SK-N-SH (cell line): ENCODE data around the gene MTCL1. TPM values are rescaled to one million over a fixed set of nuclear protein-coding genes. Genes with fewer than 3 reads are reported as not detected.
A peak's percentile ranks its signal among the peaks of the same experiment; 100 is the strongest.

Source experiments
- CTCF ChIA-PET: fragments of 300-600, 350-600 bp; formaldehyde crosslinking; extraction: SDS; loops from one replicate; lab custom pipeline; 2021; lab: Yijun Ruan, JAX
- POLR2A ChIA-PET: fragments of 350-600 bp; sonication (Branson Sonifier 250); formaldehyde crosslinking; extraction: SDS; loops from one replicate; lab custom pipeline; 2020; ENCODE audit warnings: antibody characterized with exemption, inconsistent platforms; lab: Yijun Ruan, JAX
- DNase-seq: peaks from one replicate; pipeline ENCODE4 v3.0.0; 2012
- H2AFZ ChIP-seq: fragments of 200-600 bp; sonication (generic); 2 replicates; pipeline ENCODE4 v1.8.1; 2016; ENCODE audit warnings: antibody characterized with exemption, mild to moderate bottlenecking, low read depth
- H3F3A ChIP-seq: fragments of 200-600 bp; sonication (generic); replicated peaks from 2 replicates; pipeline ENCODE3; 2016; ENCODE audit warnings: antibody characterized with exemption, mild to moderate bottlenecking; ENCODE audit not compliant: insufficient read depth
- H3K27ac ChIP-seq, 2 experiments: fragments of 200-500 bp in 1 of 2; fragments of 200-600 bp in 1 of 2; sonication (Bioruptor generic) in 1 of 2; sonication (generic), shearing (Covaris generic) in 1 of 2; 2 replicates each; pipeline versions ENCODE4 v1.5.1 to v1.6.1; 2014 to 2016; ENCODE audit warnings: low read depth in 2 of 2, inconsistent platforms in 1 of 2, low read length in 1 of 2, mild to moderate bottlenecking in 1 of 2, mixed read lengths in 1 of 2
- H3K27me3 ChIP-seq: fragments of 200-600 bp; sonication (generic), shearing (Covaris generic); 2 replicates; pipeline ENCODE4 v1.6.1; 2016; ENCODE audit warnings: mixed run types; ENCODE audit not compliant: insufficient read depth
- H3K36me3 ChIP-seq, 2 experiments: fragments of 200-500 bp in 1 of 2; fragments of 200-600 bp in 1 of 2; sonication (Bioruptor generic) in 1 of 2; sonication (generic) in 1 of 2; replicated peaks in 1 of 2; 2 replicates each; pipeline versions ENCODE3 to v1.5.1; 2014 to 2016; ENCODE audit warnings: low read length in 1 of 2, mild to moderate bottlenecking in 1 of 2; ENCODE audit not compliant: insufficient read depth in 2 of 2, control insufficient read depth in 1 of 2
- H3K4me1 ChIP-seq, 2 experiments: fragments of 200-500 bp in 1 of 2; fragments of 200-600 bp in 1 of 2; sonication (Bioruptor generic) in 1 of 2; sonication (generic), shearing (Covaris generic) in 1 of 2; 2 replicates each; pipeline versions ENCODE4 v1.5.1 to v1.6.1; 2014 to 2016; ENCODE audit warnings: low read depth in 1 of 2, low read length in 1 of 2, mixed run types in 1 of 2; ENCODE audit not compliant: insufficient read depth in 2 of 2, control insufficient read depth in 1 of 2
- H3K4me2 ChIP-seq: fragments of 200-600 bp; sonication (generic), shearing (Covaris generic); 2 replicates; pipeline ENCODE4 v1.6.1; 2017; ENCODE audit warnings: mixed run types
- H3K4me3 ChIP-seq, 2 experiments: fragments of 200-500 bp in 1 of 2; fragments of 200-600 bp in 1 of 2; sonication (Bioruptor generic) in 1 of 2; sonication (generic), shearing (Covaris generic) in 1 of 2; 2 replicates each; pipeline versions ENCODE4 v1.5.1 to v1.8.1; 2014 to 2016; ENCODE audit warnings: low read depth in 2 of 2, inconsistent platforms in 1 of 2, low read length in 1 of 2, mild to moderate bottlenecking in 1 of 2, mixed read lengths in 1 of 2, moderate library complexity in 1 of 2
- H3K79me2 ChIP-seq: fragments of 200-600 bp; sonication (generic); 2 replicates; pipeline ENCODE4 v1.8.1; 2017; ENCODE audit warnings: mild to moderate bottlenecking; ENCODE audit not compliant: insufficient read depth
- H3K9ac ChIP-seq: fragments of 200-600 bp; sonication (generic); 2 replicates; pipeline ENCODE4 v1.6.1; 2017; ENCODE audit warnings: mixed run types
- H3K9me2 ChIP-seq: fragments of 200-600 bp; sonication (generic); 2 replicates; pipeline ENCODE4 v1.6.1; 2017; ENCODE audit warnings: mixed run types
- H3K9me3 ChIP-seq: fragments of 200-600 bp; sonication (generic); 2 replicates; pipeline ENCODE4 v1.6.1; 2017; ENCODE audit warnings: mixed run types, mild to moderate bottlenecking, moderate library complexity
- H4K20me1 ChIP-seq: fragments of 200-600 bp; sonication (generic); 2 replicates; pipeline ENCODE4 v1.6.1; 2017; ENCODE audit warnings: mild to moderate bottlenecking, mixed run types; ENCODE audit not compliant: insufficient read depth
- CHD2 ChIP-seq: fragments of 150-350 bp; IDR thresholded peaks from 2 replicates; pipeline ENCODE4 v1.6.1; 2018; ENCODE audit warnings: low read length; ENCODE audit not compliant: partially characterized antibody
- EP300 ChIP-seq, 2 experiments: IDR thresholded peaks; 2 replicates each; pipeline versions ENCODE4 v1.4.0 to v1.6.1; 2012; ENCODE audit warnings: borderline replicate concordance in 1 of 2, low read depth in 1 of 2, low read length in 1 of 2
- EZH2phosphoT487 ChIP-seq: fragments of 200-600 bp; sonication (generic); IDR thresholded peaks from 2 replicates; pipeline ENCODE4 v1.6.1; 2017; ENCODE audit warnings: low read depth, mixed run types, mild to moderate bottlenecking, antibody characterized with exemption, moderate library complexity, borderline replicate concordance
- FOXJ3 ChIP-seq: sonication (generic); formaldehyde crosslinking; IDR thresholded peaks from 2 replicates; pipeline ENCODE4 v1.5.1; 2020; ENCODE audit warnings: mild to moderate bottlenecking, missing genetic modification reagents
- FOXM1 ChIP-seq: IDR thresholded peaks from 2 replicates; pipeline ENCODE4 v1.4.0; 2012; ENCODE audit warnings: low read depth, mild to moderate bottlenecking
- GABPA ChIP-seq: IDR thresholded peaks from 2 replicates; pipeline ENCODE4 v1.4.0; 2012; ENCODE audit warnings: low read depth, mild to moderate bottlenecking
- IRF3 ChIP-seq: fragments of 150-350 bp; IDR thresholded peaks from 2 replicates; pipeline ENCODE4 v1.6.1; 2016; ENCODE audit warnings: mild to moderate bottlenecking, low read depth, low read length
- MAX ChIP-seq: IDR thresholded peaks from 2 replicates; pipeline ENCODE4 v1.4.0; 2012; ENCODE audit warnings: low read depth
- MEF2A ChIP-seq: IDR thresholded peaks from 2 replicates; pipeline ENCODE4 v1.4.0; 2012; ENCODE audit warnings: low read depth, borderline replicate concordance
- MXI1 ChIP-seq: IDR thresholded peaks from 2 replicates; pipeline ENCODE4 v1.6.1; 2012; ENCODE audit warnings: mild to moderate bottlenecking, low read depth, low read length, improper control_type of control experiment
- NRF1 ChIP-seq: IDR thresholded peaks from 2 replicates; pipeline ENCODE4 v1.6.1; 2012; ENCODE audit warnings: low read depth, mild to moderate bottlenecking, low read length
- RFX5 ChIP-seq: IDR thresholded peaks from 2 replicates; pipeline ENCODE4 v1.6.1; 2012; ENCODE audit warnings: mild to moderate bottlenecking, improper control_type of control experiment, low read length
- TAF1 ChIP-seq: IDR thresholded peaks from 2 replicates; pipeline ENCODE4 v1.6.1; 2012; ENCODE audit warnings: low read depth, mild to moderate bottlenecking, low read length, moderate library complexity, borderline replicate concordance
- TCF12 ChIP-seq: IDR thresholded peaks from 2 replicates; pipeline ENCODE4 v1.4.0; 2012
- whole genome bisulfite sequencing: methylation state at CpG from one replicate; pipeline ENCODE4 v1.1.6; 2017; ENCODE audit warnings: low lambda C conversion rate; 5-methylcytosine and 5-hydroxymethylcytosine counted together
- polyA plus RNA-seq, 3 experiments: library from polyadenylated mRNA; depleted of rRNA; stranded (reverse); fragments of >200 nt; gene quantifications; 2 replicates each; pipeline ENCODE4 v1.2.3, GENCODE V29; 2012
- TF ChIP-seq, protein P1 (sequence below): IDR thresholded peaks from 2 replicates; pipeline ENCODE4 v1.4.0; 2012; ENCODE audit warnings: low read depth, borderline replicate concordance
- TF ChIP-seq, protein P2 (sequence below): IDR thresholded peaks from 2 replicates; pipeline ENCODE4 v1.4.0; 2012; ENCODE audit warnings: low read depth, borderline replicate concordance

MTCL1 gene
- polyA plus RNA-seq, 1 of the 3 experiments (the other 2 are of a cell fraction), result 33.5 TPM

DNA sequence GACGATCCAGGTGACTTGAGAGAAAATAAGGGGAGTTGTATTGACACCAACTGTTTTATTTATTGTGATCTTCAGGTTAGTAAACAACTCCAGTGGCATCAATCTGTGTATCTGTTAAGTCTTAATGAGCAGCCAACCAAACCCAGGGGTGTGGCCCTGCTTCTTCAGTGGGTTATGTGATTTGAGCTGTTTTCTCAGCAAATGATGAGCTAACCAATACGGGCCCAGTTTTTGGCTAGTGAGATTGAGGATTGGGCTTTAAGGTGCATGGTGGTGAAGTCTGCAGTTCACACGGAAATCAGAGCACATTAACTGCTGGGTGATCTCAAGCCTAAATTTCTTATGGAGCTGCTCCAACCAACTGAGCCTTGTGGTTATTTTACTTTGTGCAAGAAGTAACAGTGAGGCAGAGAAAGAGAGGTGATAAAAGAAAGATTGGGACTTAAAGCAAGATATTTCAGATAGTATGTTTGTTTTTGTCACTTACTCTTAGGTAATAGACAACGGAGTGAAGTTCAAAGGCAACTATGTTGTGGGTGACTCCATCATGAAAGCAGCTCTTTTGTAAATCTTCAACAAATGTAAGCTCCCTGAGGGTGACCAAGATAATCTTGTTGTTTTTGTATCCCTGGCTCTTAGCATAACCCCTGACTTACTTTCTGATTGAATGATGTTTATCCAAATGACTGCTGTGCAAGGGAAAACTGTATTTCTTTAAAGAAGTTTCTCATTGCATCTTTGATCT lies 2.4 kb downstream of the MTCL1 start:
- Histone ChIP-seq H3K4me3 (peak overlapping the region; percentile 83 to 97), H3K9me3 (no peaks in the 10 kb centered on the region), H3K4me1 (peaks cover 8 to 28% of the 10 kb centered on the region in 2 experiments; a peak in 3 of 4 replicates), H3K4me2 (peak overlapping the region; percentile 96), H3K27me3 (no peaks in the 10 kb centered on the region), H3K36me3 (peaks cover 0 to 6% of the 10 kb centered on the region in 2 experiments), H4K20me1 (peaks cover 38% of the 10 kb centered on the region), H3K9me2 (no peaks in the 10 kb centered on the region), H3K27ac (peak overlapping the region in 1 of 2 experiments; percentile 17; a peak in 1 of 4 replicates), H3F3A (no peaks in the 10 kb centered on the region), H3K79me2 (peaks cover 65% of the 10 kb centered on the region), H3K9ac (peak overlapping the region; percentile 70; the same call in 1 of the 2 replicates), H2AFZ (no peak overlapping the region)
- POLR2A ChIA-PET, result interaction anchor here (0.6 to 2.9 kb wide), 3 partner anchors 9 to 1472 kb away, joined by 3 to 18 read pairs (median 4); no protein-coding TSS in a partner anchor
- DNase-seq, result no peak
- 57% methylated on average over 4 of the region's 4 CpGs for WGBS
- TF ChIP-seq, protein P1, sequence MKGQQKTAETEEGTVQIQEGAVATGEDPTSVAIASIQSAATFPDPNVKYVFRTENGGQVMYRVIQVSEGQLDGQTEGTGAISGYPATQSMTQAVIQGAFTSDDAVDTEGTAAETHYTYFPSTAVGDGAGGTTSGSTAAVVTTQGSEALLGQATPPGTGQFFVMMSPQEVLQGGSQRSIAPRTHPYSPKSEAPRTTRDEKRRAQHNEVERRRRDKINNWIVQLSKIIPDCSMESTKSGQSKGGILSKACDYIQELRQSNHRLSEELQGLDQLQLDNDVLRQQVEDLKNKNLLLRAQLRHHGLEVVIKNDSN, result no peak
- TF ChIP-seq TAF1, result no peak
- no peak for TF ChIP-seq MAX
- TF ChIP-seq GABPA, result no peak
- TF ChIP-seq, protein P2, sequence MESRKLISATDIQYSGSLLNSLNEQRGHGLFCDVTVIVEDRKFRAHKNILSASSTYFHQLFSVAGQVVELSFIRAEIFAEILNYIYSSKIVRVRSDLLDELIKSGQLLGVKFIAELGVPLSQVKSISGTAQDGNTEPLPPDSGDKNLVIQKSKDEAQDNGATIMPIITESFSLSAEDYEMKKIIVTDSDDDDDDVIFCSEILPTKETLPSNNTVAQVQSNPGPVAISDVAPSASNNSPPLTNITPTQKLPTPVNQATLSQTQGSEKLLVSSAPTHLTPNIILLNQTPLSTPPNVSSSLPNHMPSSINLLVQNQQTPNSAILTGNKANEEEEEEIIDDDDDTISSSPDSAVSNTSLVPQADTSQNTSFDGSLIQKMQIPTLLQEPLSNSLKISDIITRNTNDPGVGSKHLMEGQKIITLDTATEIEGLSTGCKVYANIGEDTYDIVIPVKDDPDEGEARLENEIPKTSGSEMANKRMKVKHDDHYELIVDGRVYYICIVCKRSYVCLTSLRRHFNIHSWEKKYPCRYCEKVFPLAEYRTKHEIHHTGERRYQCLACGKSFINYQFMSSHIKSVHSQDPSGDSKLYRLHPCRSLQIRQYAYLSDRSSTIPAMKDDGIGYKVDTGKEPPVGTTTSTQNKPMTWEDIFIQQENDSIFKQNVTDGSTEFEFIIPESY, result no peak
- TF ChIP-seq MEF2A, result no peak
- TF ChIP-seq FOXJ3 (CRISPR knock-in tag), result no peak
- no peak for TF ChIP-seq EP300 (IDR thresholded peaks at IDR 0.05; ENCODE audit: borderline replicate concordance in 1 of 2, low read depth in 1 of 2, low read length in 1 of 2)
- no peak for TF ChIP-seq IRF3
- TF ChIP-seq FOXM1, result no peak
- no peak for TF ChIP-seq CHD2
- TF ChIP-seq EZH2phosphoT487, result no peak
- no peak for TF ChIP-seq MXI1
- TF ChIP-seq TCF12, result no peak
- TF ChIP-seq NRF1, result no peak
- TF ChIP-seq RFX5, result no peak
- CTCF ChIA-PET, result interaction anchor here (0.7 to 4.5 kb wide), 18 partner anchors 8 to 292 kb away, joined by 3 to 34 read pairs (median 5); no protein-coding TSS in a partner anchor
